Fibroblast of lung (primary cell): Measurements from ENCODE around the gene ZNF609. TPM values are rescaled to one million over a fixed set of nuclear protein-coding genes. Genes with fewer than 3 reads are reported as not detected.

Experiments
- DNase-seq, 2 donors: peaks; one replicate each; pipeline versions ENCODE4 v3.0.0 to v3.0.0-alpha.2; 2010; ENCODE audit warnings: low read depth in 2 of 2
- H2AFZ ChIP-seq: 2 replicates; pipeline ENCODE4 v1.5.1; 2012; ENCODE audit warnings: low read length, control low read depth, inconsistent platforms
- H3K27ac ChIP-seq: 2 replicates; pipeline ENCODE4 v1.5.1; 2011; ENCODE audit warnings: low read length, control low read depth; ENCODE audit not compliant: insufficient read depth
- H3K27me3 ChIP-seq: 2 replicates; pipeline ENCODE4 v1.5.1; 2011; ENCODE audit warnings: mild to moderate bottlenecking, low read length; ENCODE audit not compliant: control insufficient read depth, insufficient read depth
- H3K36me3 ChIP-seq: 2 replicates; pipeline ENCODE4 v1.5.1; 2011; ENCODE audit warnings: low read length; ENCODE audit not compliant: control insufficient read depth, insufficient read depth
- H3K4me1 ChIP-seq: 2 replicates; pipeline ENCODE4 v1.5.1; 2011; ENCODE audit warnings: low read length; ENCODE audit not compliant: control insufficient read depth, insufficient read depth; ENCODE audit errors: extremely low read depth
- H3K4me2 ChIP-seq: 2 replicates; pipeline ENCODE4 v1.5.1; 2011; ENCODE audit warnings: low read length, control low read depth; ENCODE audit not compliant: insufficient read depth; ENCODE audit errors: extremely low read depth
- H3K4me3 ChIP-seq, 4 experiments: fragments of 200-600 bp in 1 of 4; sonication (generic) in 1 of 4; replicated peaks in 1 of 4; 2 replicates each; pipeline ENCODE4 v1.5.1; 2011 to 2016; ENCODE audit warnings: low read length in 4 of 4, low read depth in 3 of 4, mild to moderate bottlenecking in 3 of 4, control low read depth in 2 of 4, inconsistent platforms in 1 of 4, mixed read lengths in 1 of 4; ENCODE audit not compliant: insufficient read depth in 1 of 4; ENCODE audit errors: control extremely low read depth in 1 of 4
- H3K79me2 ChIP-seq: 2 replicates; pipeline ENCODE4 v1.5.1; 2012; ENCODE audit warnings: mild to moderate bottlenecking, low read length, inconsistent platforms; ENCODE audit not compliant: control insufficient read depth, insufficient read depth
- H3K9ac ChIP-seq: 2 replicates; pipeline ENCODE4 v1.5.1; 2011; ENCODE audit warnings: mild to moderate bottlenecking, low read length, control low read depth; ENCODE audit not compliant: insufficient read depth
- H3K9me3 ChIP-seq: 2 replicates; pipeline ENCODE4 v1.5.1; 2012; ENCODE audit warnings: low read depth, low read length; ENCODE audit not compliant: control insufficient read depth, insufficient read depth
- H4K20me1 ChIP-seq: 2 replicates; pipeline ENCODE4 v1.5.1; 2011; ENCODE audit warnings: low read length; ENCODE audit not compliant: control insufficient read depth, insufficient read depth; ENCODE audit errors: extremely low read depth
- CTCF ChIP-seq, 2 donors: IDR thresholded peaks in 1 of 2; conservative IDR thresholded peaks in 1 of 2; 1 replicate in 1 of 2; 2 replicates in 1 of 2; pipeline ENCODE4 v1.5.1; 2011 to 2012; ENCODE audit warnings: low read length in 2 of 2, control low read depth in 1 of 2, inconsistent platforms in 1 of 2, low read depth in 1 of 2, mild to moderate bottlenecking in 1 of 2
- EZH2 ChIP-seq: IDR thresholded peaks from 2 replicates; pipeline ENCODE4 v1.5.1; 2012; ENCODE audit warnings: low read length, control low read depth, mild to moderate bottlenecking; ENCODE audit errors: missing control alignments
- polyA plus RNA-seq, 2 donors: library from polyadenylated mRNA; depleted of rRNA in 1 of 2; stranded (reverse) in 1 of 2; unstranded in 1 of 2; fragments of >200 nt; gene quantifications; 2 replicates each; pipeline ENCODE4 v1.2.1, GENCODE V29; 2011 to 2012; ENCODE audit warnings: missing spikeins in 1 of 2
- total RNA-seq: library from RNA; depleted of rRNA; stranded (reverse); fragments of >200 nt; gene quantifications from 2 replicates; pipeline ENCODE4 v1.2.1, GENCODE V29; 2014

Gene ZNF609
- total and polyA plus RNA-seq, 2 donors (not counting 1 experiment from before 2014, with no cell fraction given): 10.8 to 14.7 TPM

- Histone ChIP-seq H3K4me1 (peaks cover 31% of the 10 kb centered on the region), H3K27ac (no peak overlapping the region), H3K79me2 (peaks cover 45% of the 10 kb centered on the region), H3K4me2 (no peak overlapping the region), H3K4me3 (no peak overlapping the region), H3K9ac (no peak overlapping the region), H3K9me3 (no peaks in the 10 kb centered on the region), H3K36me3 (peaks cover 4% of the 10 kb centered on the region), H2AFZ (no peak overlapping the region), H3K27me3 (no peaks in the 10 kb centered on the region), H4K20me1 (peaks cover 3% of the 10 kb centered on the region)
- TF ChIP-seq CTCF (conservative IDR thresholded peaks at IDR 0.05 in 1 of 2, IDR thresholded peaks at IDR 0.05 in 1 of 2; ENCODE audit: low read depth in 1 of 2, low read length in 2 of 2) (no peak), EZH2 (no peak)
- DNase-seq: no peak
Measured at GRCh38 chr15:64695561-64695992, 235.2 kb downstream of the ZNF609 start.

GRCh38 chr15:64696481-64696880 is 236.1 kb downstream of the ZNF609 start:
- Histone ChIP-seq H3K79me2 (peaks cover 52% of the 10 kb centered on the region), H3K36me3 (peaks cover 1% of the 10 kb centered on the region), H3K27ac (no peak overlapping the region), H2AFZ (no peak overlapping the region), H3K9me3 (no peaks in the 10 kb centered on the region), H3K27me3 (no peaks in the 10 kb centered on the region), H3K9ac (no peak overlapping the region), H4K20me1 (peaks cover 3% of the 10 kb centered on the region), H3K4me3 (no peak overlapping the region), H3K4me2 (no peak overlapping the region), H3K4me1 (peaks cover 32% of the 10 kb centered on the region)
- DNase-seq: no peak
- no peak for TF ChIP-seq CTCF (conservative IDR thresholded peaks at IDR 0.05 in 1 of 2, IDR thresholded peaks at IDR 0.05 in 1 of 2; ENCODE audit: low read depth in 1 of 2, low read length in 2 of 2)

GRCh38 chr15:64697911-64698369 is 237.6 kb downstream of the ZNF609 start:
- H3K4me2 ChIP-seq: no peak overlapping the region
- DNase-seq: peak in 1 of 2 donors; percentile 41
- no peak overlapping the region for H3K4me3 ChIP-seq
- no peaks in the 10 kb centered on the region for H3K9me3 ChIP-seq
- H3K36me3 ChIP-seq: no peaks in the 10 kb centered on the region
- H3K27me3 ChIP-seq: no peaks in the 10 kb centered on the region
- peaks cover 3% of the 10 kb centered on the region for H4K20me1 ChIP-seq
- H3K27ac ChIP-seq: no peak overlapping the region
- H3K9ac ChIP-seq: no peak overlapping the region
- no peak overlapping the region for H2AFZ ChIP-seq
- H3K79me2 ChIP-seq: peaks cover 62% of the 10 kb centered on the region
- no peak for TF ChIP-seq CTCF (conservative IDR thresholded peaks at IDR 0.05 in 1 of 2, IDR thresholded peaks at IDR 0.05 in 1 of 2; ENCODE audit: low read depth in 1 of 2, low read length in 2 of 2)
- no peak for TF ChIP-seq EZH2
- peaks cover 30% of the 10 kb centered on the region for H3K4me1 ChIP-seq
